UCSD-AML1 (cell line): ENCODE results near the gene POU3F1.
A peak's percentile ranks its signal among the peaks of the same experiment; 100 is the strongest.
"Not testable (repeated sequence)": the region's sequence is repeated elsewhere in the genome, so short reads cannot be mapped to it uniquely, and the experiment has no call there.

ENCODE experiments used
- DNase-seq: peaks from one replicate; lab custom pipeline; 2025; ENCODE audit not compliant: unreplicated experiment; lab: John Stamatoyannopoulos, UW

POU3F1 gene

DNA sequence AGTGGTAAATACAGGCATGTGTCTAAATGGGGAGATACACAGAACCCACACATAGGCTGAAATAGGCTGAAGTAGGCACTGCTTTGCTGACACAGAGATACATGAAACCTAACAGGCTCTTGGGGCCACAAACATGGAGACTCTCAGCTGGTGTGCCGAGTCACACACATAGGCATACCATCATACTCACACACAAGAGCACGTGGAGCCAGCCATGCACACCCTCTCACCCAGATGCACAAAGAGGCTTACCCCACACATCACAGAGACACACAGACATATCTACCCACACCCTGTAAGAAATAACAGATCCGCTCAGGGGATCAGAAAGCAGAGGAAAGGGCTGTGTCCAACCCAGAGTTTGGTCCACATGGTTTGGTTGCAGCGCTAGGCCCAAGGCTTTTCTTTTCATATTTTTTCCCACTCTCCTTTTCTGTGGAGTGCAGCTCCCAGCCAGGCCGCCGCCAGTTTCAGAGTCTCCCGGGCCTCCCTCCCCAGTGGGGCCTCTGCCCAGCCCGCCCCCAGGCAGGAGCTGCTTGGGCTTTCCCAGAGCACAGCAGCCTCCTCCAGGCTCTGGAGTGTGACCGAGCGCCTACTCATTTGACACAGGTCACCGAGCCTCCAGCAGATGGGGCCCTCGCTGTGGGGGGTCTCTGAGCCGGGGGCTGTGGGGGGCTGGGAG lies 3.9 kb upstream of the POU3F1 start:
- no peak for DNase-seq

- DNase-seq: no peak
These were observed 1.1 kb upstream of the POU3F1 start for GRCh38 chr1:38047603-38048141.

- DNase-seq: peak; percentile 55
These were observed 450 bp upstream of the POU3F1 start for GRCh38 chr1:38046884-38047602.

- DNase-seq: no peak
These were observed 926 bp downstream of the POU3F1 start for GRCh38 chr1:38045401-38046332.

- DNase-seq: no peak
These were observed 2.1 kb downstream of the POU3F1 start for GRCh38 chr1:38044221-38045215.

DNA sequence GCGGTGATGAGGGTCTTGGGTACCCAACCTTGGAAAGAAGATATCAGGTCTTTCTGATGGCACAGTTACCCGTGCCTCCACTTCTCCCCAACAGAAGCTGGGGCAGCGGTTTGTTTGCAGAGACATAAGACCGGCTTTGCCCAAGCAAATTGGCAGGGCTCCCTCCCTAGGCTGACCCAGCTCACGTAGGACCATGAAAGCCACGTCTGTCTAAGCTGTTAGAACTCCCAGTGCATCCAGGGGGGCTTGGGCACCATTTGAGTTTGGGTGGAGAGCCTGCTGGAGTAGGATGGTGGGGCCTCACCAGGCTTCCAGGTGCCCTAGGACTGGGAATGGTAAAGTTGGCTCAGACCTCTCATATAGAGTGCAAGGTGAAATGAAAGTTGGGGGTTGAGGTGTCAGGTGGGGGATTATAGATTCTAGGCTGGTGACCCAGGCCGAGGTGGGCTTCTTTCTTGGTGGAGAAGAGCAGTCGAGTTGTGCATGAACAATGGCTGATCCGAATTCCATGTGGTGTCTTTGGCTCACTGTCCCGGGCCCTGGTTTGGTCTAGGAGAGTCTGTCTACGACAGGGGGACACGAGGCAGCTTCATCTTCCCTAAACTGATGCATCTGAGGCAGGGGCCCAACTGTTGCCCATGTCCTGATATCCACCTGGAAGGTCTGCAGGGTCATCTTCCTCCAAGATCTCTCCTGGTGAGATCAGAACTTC lies 3.4 kb downstream of the POU3F1 start:
- no peak for DNase-seq

GRCh38 chr1:38041936-38042834 lies 4.4 kb downstream of the POU3F1 start:
- DNase-seq: no peak

GRCh38 chr1:38039331-38040088 lies 7.1 kb downstream of the POU3F1 start:
- no peak for DNase-seq

- no peak for DNase-seq
These were observed 7.7 kb downstream of the POU3F1 start for GRCh38 chr1:38038861-38039260.

DNA sequence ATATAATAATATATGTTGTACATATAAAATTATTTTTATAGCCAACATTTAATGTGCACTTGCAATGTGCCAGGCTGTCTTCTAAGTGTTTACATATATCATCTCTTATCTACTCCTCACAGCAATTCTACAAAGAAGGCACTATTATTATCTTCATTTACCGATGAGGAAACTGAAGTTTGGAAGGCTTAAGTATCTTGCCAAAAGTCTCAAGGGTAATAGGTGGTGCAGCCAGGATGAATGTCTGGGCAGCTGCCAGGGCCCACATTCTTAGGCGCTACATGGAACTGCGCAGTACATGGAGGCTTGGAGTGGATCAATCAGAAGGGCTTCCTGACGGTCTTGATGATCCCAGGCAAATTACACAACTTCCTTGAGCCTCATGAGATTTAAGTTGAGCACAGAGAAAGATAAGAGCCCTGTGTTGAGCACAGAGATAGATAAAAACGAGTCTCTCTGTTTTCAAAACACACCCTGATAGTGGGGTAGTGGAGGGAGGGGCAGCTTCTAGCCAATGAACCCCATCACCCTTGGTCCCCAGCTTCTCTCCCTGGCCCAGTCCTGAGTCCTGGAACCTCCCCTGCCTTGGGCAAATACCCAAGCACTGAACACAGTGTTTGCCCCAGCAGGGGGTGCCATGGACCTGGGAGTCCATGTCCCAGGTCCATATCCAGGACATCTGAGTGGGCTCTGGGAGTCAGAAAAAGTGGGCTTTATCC lies 9.2 kb downstream of the POU3F1 start:
- DNase-seq: peak; percentile 41

DNA sequence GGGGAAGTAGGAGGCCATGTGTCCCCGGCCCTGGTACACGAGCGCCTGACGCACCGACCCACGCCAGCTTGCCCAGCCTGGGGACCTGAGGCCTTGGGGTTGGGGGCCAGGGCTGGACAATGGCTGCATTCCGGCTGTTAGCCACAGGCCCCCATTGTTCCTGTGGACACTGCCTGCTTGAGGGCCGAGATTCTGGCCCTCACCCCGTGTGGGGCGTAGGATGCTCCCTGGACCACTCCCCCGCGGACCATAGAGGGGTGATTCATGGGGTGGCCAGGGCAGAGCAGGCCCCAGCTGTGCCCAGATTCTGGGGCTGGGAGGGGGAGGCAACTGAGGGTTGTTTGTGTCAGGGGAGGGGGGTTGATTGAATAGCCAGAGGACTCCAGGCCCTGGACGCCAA lies 11.7 kb downstream of the POU3F1 start:
- no peak for DNase-seq

- not testable (repeated sequence) for DNase-seq
These were observed 13.6 kb downstream of the POU3F1 start for GRCh38 chr1:38032992-38033391.

- no peak for DNase-seq
These were observed 15.1 kb downstream of the POU3F1 start for GRCh38 chr1:38031513-38031866.

DNA sequence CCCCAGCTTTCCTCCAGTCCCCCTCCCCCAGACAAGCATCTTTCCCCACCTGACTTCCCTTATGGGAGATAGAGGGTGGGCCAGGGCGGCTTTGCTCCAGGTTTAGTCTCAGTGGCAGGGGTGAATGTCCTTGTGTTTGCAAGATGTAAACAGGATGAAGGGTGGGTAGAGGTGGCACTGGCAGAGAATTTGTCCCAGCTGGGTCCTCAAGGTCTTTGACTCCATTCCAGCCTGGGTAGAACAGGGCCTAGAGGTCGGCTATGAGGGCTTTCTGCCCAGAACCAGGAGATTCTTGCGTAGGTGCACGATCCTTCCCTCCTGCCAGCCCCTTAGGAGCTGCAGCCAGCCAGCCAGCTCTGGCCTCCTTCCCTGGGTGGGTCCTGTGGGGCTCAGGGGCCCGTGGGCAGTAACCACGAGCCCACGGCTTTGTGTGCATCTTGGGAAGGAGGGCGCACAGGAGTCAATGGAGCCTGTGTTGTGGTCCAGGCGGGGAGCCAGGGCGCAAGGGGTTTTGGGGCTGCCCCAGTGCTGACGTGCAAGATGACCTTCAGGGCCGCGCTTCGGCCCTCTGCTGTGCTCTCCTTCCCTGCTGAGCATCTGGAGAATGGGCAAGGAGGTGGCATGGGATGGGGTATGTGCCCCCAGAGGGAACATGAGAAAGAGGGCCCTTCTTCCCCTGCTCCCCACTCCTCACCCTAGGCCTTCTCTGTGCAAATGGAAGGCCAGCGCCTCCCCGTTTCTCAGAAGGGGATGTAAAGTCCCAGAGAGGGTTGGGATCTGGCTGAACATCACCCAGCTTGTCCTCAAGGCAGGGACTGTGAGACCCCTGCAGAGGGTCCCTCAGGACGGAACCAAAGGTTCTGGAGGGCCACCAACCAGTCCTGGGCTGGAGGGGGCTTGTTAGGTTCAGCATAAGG lies 15.7 kb downstream of the POU3F1 start:
- no peak for DNase-seq

GRCh38 chr1:38029685-38030511 lies 16.7 kb downstream of the POU3F1 start:
- DNase-seq: peak; percentile 38
